Mesenchymal stem cell (in vitro differentiated cells and primary cell): ENCODE results near the gene DYNLL2.
"Not testable (repeated sequence)": the region's sequence is repeated elsewhere in the genome, so short reads cannot be mapped to it uniquely, and the experiment has no call there.

ENCODE experiments used
- DNase-seq: peaks from one replicate; pipeline ENCODE4 v3.0.0-alpha.2; 2013
- H2AFZ ChIP-seq: one replicate; pipeline ENCODE4 v1.6.1; 2013; ENCODE audit warnings: low read depth, mild to moderate bottlenecking, control low read depth, inconsistent platforms, low read length, moderate library complexity
- H2AK5ac ChIP-seq: 2 replicates; pipeline ENCODE4 v1.6.1; 2013; ENCODE audit warnings: low read length, moderate library complexity, mild to moderate bottlenecking, inconsistent platforms; ENCODE audit not compliant: severe bottlenecking
- H2BK120ac ChIP-seq: one replicate; pipeline ENCODE4 v1.6.1; 2013; ENCODE audit warnings: low read depth, mild to moderate bottlenecking, inconsistent platforms, low read length, moderate library complexity
- H2BK12ac ChIP-seq, 2 experiments: one replicate each; pipeline ENCODE4 v1.6.1; 2013; ENCODE audit warnings: inconsistent platforms in 2 of 2, low read length in 2 of 2, mild to moderate bottlenecking in 2 of 2, moderate library complexity in 2 of 2, control low read depth in 1 of 2
- H2BK15ac ChIP-seq: one replicate; pipeline ENCODE4 v1.6.1; 2013; ENCODE audit warnings: mild to moderate bottlenecking, low read depth, inconsistent platforms; ENCODE audit not compliant: poor library complexity, severe bottlenecking
- H2BK5ac ChIP-seq: 2 replicates; pipeline ENCODE4 v1.6.1; 2013; ENCODE audit warnings: low read depth, mild to moderate bottlenecking, low read length, control low read depth, inconsistent platforms; ENCODE audit not compliant: poor library complexity, severe bottlenecking
- H3K14ac ChIP-seq, 2 experiments: one replicate each; pipeline ENCODE4 v1.6.1; 2013; ENCODE audit warnings: inconsistent platforms in 2 of 2, low read length in 2 of 2, control low read depth in 1 of 2, mild to moderate bottlenecking in 1 of 2, moderate library complexity in 1 of 2
- H3K18ac ChIP-seq, 2 experiments: one replicate each; pipeline ENCODE4 v1.6.1; 2013; ENCODE audit warnings: inconsistent platforms in 2 of 2, low read length in 2 of 2, control low read depth in 1 of 2, low read depth in 1 of 2, mild to moderate bottlenecking in 1 of 2
- H3K23ac ChIP-seq, 2 experiments: one replicate each; pipeline ENCODE4 v1.6.1; 2013; ENCODE audit warnings: inconsistent platforms in 2 of 2, low read length in 2 of 2, mild to moderate bottlenecking in 2 of 2, moderate library complexity in 2 of 2, control low read depth in 1 of 2
- H3K27ac ChIP-seq: 2 replicates; pipeline ENCODE4 v1.5.1; 2013; ENCODE audit warnings: mild to moderate bottlenecking, moderate library complexity, low read length, control low read depth, inconsistent platforms; ENCODE audit not compliant: poor library complexity, severe bottlenecking
- H3K27me3 ChIP-seq, 2 experiments: 2 replicates each; pipeline versions ENCODE4 v1.6.1 to v1.7.0; 2013; ENCODE audit warnings: low read length in 2 of 2, mild to moderate bottlenecking in 2 of 2, moderate library complexity in 2 of 2, control low read depth in 1 of 2, inconsistent platforms in 1 of 2; ENCODE audit not compliant: control insufficient read depth in 1 of 2, insufficient read depth in 1 of 2
- H3K36me3 ChIP-seq, 2 experiments: 2 replicates each; pipeline versions ENCODE4 v1.6.1 to v1.7.0; 2013; ENCODE audit warnings: low read length in 2 of 2, control low read depth in 1 of 2, inconsistent platforms in 1 of 2, low read depth in 1 of 2, mild to moderate bottlenecking in 1 of 2; ENCODE audit not compliant: insufficient read depth in 2 of 2, control insufficient read depth in 1 of 2
- H3K4ac ChIP-seq, 2 experiments: one replicate each; pipeline ENCODE4 v1.6.1; 2013; ENCODE audit warnings: inconsistent platforms in 2 of 2, low read length in 2 of 2, mild to moderate bottlenecking in 2 of 2, moderate library complexity in 2 of 2, control low read depth in 1 of 2, low read depth in 1 of 2
- H3K4me1 ChIP-seq: 2 replicates; pipeline ENCODE4 v1.6.1; 2013; ENCODE audit warnings: low read depth, low read length, control low read depth; ENCODE audit not compliant: control insufficient read depth, insufficient read depth
- H3K4me2 ChIP-seq: 2 replicates; pipeline ENCODE4 v1.6.1; 2013; ENCODE audit warnings: low read length, mild to moderate bottlenecking, inconsistent platforms; ENCODE audit not compliant: poor library complexity, severe bottlenecking
- H3K4me3 ChIP-seq, 2 experiments: 2 replicates each; pipeline versions ENCODE4 v1.5.1 to v1.7.0; 2013; ENCODE audit warnings: low read length in 2 of 2, mild to moderate bottlenecking in 2 of 2, control low read depth in 1 of 2, low read depth in 1 of 2; ENCODE audit not compliant: insufficient read depth in 1 of 2
- H3K79me1 ChIP-seq: replicated peaks from 2 replicates; pipeline ENCODE4 v1.6.1; 2013; ENCODE audit warnings: mild to moderate bottlenecking, control low read depth, low read length, inconsistent platforms; ENCODE audit not compliant: poor library complexity, severe bottlenecking
- H3K9ac ChIP-seq: 2 replicates; pipeline ENCODE4 v1.7.0; 2013; ENCODE audit warnings: mild to moderate bottlenecking, low read length, moderate library complexity
- H3K9me3 ChIP-seq: 2 replicates; pipeline ENCODE4 v1.7.0; 2013; ENCODE audit warnings: mild to moderate bottlenecking, low read length; ENCODE audit not compliant: control insufficient read depth
- H4K8ac ChIP-seq: one replicate; pipeline ENCODE4 v1.6.1; 2013; ENCODE audit warnings: inconsistent platforms, mild to moderate bottlenecking, low read length, moderate library complexity
- H4K91ac ChIP-seq: one replicate; pipeline ENCODE4 v1.6.1; 2013; ENCODE audit warnings: mild to moderate bottlenecking, low read length, inconsistent platforms
- WGBS: methylation state at CpG from one replicate; pipeline ENCODE4 v1.1.7; 2013; ENCODE audit warnings: mixed read lengths; 5-methylcytosine and 5-hydroxymethylcytosine counted together

DYNLL2 gene

GRCh38 chr17:58097384-58098088 lies 14.3 kb downstream of the DYNLL2 start:
- H3K9ac ChIP-seq = no peak overlapping the region
- no peak overlapping the region for H3K14ac ChIP-seq
- H3K36me3 ChIP-seq = peaks cover 5 to 34% of the 10 kb centered on the region in 2 experiments
- H3K4me1 ChIP-seq = no peaks in the 10 kb centered on the region
- no peak overlapping the region for H3K23ac ChIP-seq
- no peak overlapping the region for H2BK12ac ChIP-seq
- no peak overlapping the region for H2BK15ac ChIP-seq
- H2AFZ ChIP-seq = no peak overlapping the region
- H3K9me3 ChIP-seq = no peaks in the 10 kb centered on the region
- H3K4me2 ChIP-seq = no peak overlapping the region
- DNase-seq = no peak
- H3K4ac ChIP-seq = no peak overlapping the region
- H4K91ac ChIP-seq = no peak overlapping the region
- no peak overlapping the region for H2BK5ac ChIP-seq
- peaks cover 2% of the 10 kb centered on the region for H3K79me1 ChIP-seq
- no peak overlapping the region for H2AK5ac ChIP-seq
- H3K27ac ChIP-seq = no peak overlapping the region
- H3K4me3 ChIP-seq = no peak overlapping the region
- no peak overlapping the region for H2BK120ac ChIP-seq
- no peak overlapping the region for H3K18ac ChIP-seq
- peaks cover 0 to 4% of the 10 kb centered on the region in 2 experiments for H3K27me3 ChIP-seq
- H4K8ac ChIP-seq = no peak overlapping the region

GRCh38 chr17:58100506-58100905 lies 17.3 kb downstream of the DYNLL2 start:
- H2BK15ac ChIP-seq = no peak overlapping the region
- H2AFZ ChIP-seq = no peak overlapping the region
- H3K18ac ChIP-seq = no peak overlapping the region
- H3K4me2 ChIP-seq = no peak overlapping the region
- no peak overlapping the region for H3K14ac ChIP-seq
- DNase-seq = no peak
- peaks cover 0 to 4% of the 10 kb centered on the region in 2 experiments for H3K27me3 ChIP-seq
- no peak overlapping the region for H4K8ac ChIP-seq
- H2BK120ac ChIP-seq = no peak overlapping the region
- H3K36me3 ChIP-seq = peaks cover 0 to 6% of the 10 kb centered on the region in 2 experiments
- H2BK12ac ChIP-seq = no peak overlapping the region
- H3K4me1 ChIP-seq = no peaks in the 10 kb centered on the region
- H3K9ac ChIP-seq = no peak overlapping the region
- H2BK5ac ChIP-seq = no peak overlapping the region
- H3K23ac ChIP-seq = no peak overlapping the region
- H3K79me1 ChIP-seq = no peaks in the 10 kb centered on the region
- H2AK5ac ChIP-seq = no peak overlapping the region
- no peak overlapping the region for H3K4ac ChIP-seq
- no peaks in the 10 kb centered on the region for H3K9me3 ChIP-seq
- no peak overlapping the region for H3K4me3 ChIP-seq
- H3K27ac ChIP-seq = no peak overlapping the region
- no peak overlapping the region for H4K91ac ChIP-seq

DNA sequence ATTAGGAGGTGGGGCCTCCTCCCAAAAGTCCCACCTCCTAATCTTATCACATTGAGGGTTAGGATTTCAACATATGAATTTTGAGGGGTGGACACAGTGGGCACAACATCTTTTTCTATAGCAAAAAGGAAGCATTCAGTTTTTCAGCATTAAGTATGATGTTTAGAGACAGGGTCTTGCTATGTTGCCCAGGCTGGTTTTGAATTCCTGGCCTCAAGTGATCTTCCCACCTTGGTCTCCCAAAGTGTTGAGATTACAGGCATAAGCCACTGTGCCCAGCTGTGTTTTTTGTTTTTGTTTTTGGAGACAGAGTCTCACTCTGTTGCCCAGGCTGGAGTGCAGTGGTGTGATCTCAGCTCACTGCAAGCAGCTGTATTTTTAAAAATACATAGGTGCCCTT lies 18.7 kb downstream of the DYNLL2 start:
- not testable (repeated sequence) for H2AFZ ChIP-seq, H2BK120ac ChIP-seq, H3K27me3 ChIP-seq, H4K91ac ChIP-seq, H3K9me3 ChIP-seq, H3K4me3 ChIP-seq, H3K4me1 ChIP-seq, H3K4me2 ChIP-seq, H3K36me3 ChIP-seq, H4K8ac ChIP-seq, H3K79me1 ChIP-seq, H3K27ac ChIP-seq, H3K9ac ChIP-seq, H3K23ac ChIP-seq, H2BK5ac ChIP-seq, H2BK15ac ChIP-seq, H2BK12ac ChIP-seq, H2AK5ac ChIP-seq, H3K14ac ChIP-seq, H3K4ac ChIP-seq, H3K18ac ChIP-seq, DNase-seq

DNA sequence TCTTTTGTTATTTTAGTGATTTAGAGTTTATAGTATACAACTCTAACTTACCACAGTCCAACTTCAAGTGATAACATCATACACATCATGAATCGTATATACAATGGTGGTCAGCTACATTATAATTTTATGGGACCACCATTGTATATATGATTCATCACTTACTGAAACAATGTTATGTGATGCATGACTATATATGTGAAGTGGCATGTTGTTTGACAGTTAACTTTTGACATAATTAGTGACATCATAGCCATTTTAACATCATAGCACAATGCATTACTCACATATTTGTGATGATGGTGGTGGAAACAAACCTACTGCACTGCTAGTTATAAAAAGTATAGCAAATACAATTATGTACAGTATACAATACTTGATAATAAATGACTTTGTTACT lies 21.9 kb downstream of the DYNLL2 start:
- no peak overlapping the region for H3K4me3 ChIP-seq
- H2AFZ ChIP-seq = no peak overlapping the region
- H3K23ac ChIP-seq = no peak overlapping the region
- no peak overlapping the region for H3K18ac ChIP-seq
- no peak overlapping the region for H4K91ac ChIP-seq
- H3K4ac ChIP-seq = no peak overlapping the region
- H2AK5ac ChIP-seq = no peak overlapping the region
- no peaks in the 10 kb centered on the region for H3K4me1 ChIP-seq
- no peak overlapping the region for H3K4me2 ChIP-seq
- no CpG with 5 or more reads among the region's 1 CpG for WGBS
- H4K8ac ChIP-seq = no peak overlapping the region
- peaks cover 0 to 4% of the 10 kb centered on the region in 2 experiments for H3K27me3 ChIP-seq
- H3K27ac ChIP-seq = no peak overlapping the region
- no peak overlapping the region for H2BK15ac ChIP-seq
- H3K36me3 ChIP-seq = no peaks in the 10 kb centered on the region
- no peak overlapping the region for H2BK5ac ChIP-seq
- H3K79me1 ChIP-seq = no peaks in the 10 kb centered on the region
- H3K9ac ChIP-seq = no peak overlapping the region
- no peak overlapping the region for H2BK120ac ChIP-seq
- H3K14ac ChIP-seq = no peak overlapping the region
- H3K9me3 ChIP-seq = no peaks in the 10 kb centered on the region
- no peak for DNase-seq
- no peak overlapping the region for H2BK12ac ChIP-seq
